Hepatocyte (in vitro differentiated cells): ENCODE measurements around the gene AGRP.

Source experiments
- CTCF ChIP-seq: fragments of 200-600 bp; sonication (generic); IDR thresholded peaks from 2 replicates; pipeline ENCODE4 v1.5.1; 2016; ENCODE audit warnings: antibody characterized with exemption, mild to moderate bottlenecking; ENCODE audit not compliant: poor library complexity
- EZH2 ChIP-seq: fragments of 200-600 bp; sonication (generic); IDR thresholded peaks from 2 replicates; pipeline ENCODE4 v1.6.1; 2016; ENCODE audit warnings: antibody characterized with exemption, mild to moderate bottlenecking, borderline replicate concordance
- EZH2phosphoT487 ChIP-seq: fragments of 200-600 bp; sonication (generic); IDR thresholded peaks from one replicate; pipeline ENCODE4 v1.6.1; 2018; ENCODE audit warnings: antibody characterized with exemption, mild to moderate bottlenecking, low read depth, moderate library complexity; ENCODE audit not compliant: unreplicated experiment, severe bottlenecking

DNA sequence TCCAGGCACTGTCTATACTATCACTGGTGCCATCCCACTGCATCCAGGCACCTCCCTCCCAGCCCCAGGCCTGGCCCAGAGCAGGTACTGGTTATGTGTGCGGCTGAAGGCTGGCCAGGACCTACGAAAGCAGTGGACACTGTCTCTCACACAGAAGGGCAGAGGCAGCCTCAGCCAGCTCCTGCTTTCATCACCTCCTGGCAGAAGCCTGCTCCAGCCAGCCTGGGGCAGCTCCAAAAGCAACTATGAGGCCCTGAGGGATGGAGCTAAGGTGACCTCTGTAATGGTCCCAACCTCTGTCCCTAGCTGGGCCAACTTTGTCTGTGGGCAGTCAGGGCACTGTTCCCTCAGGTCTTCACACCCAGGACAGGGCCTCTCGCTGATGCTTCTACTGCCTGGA, 33.6 kb downstream of the AGRP start:
- TF ChIP-seq CTCF (no peak), EZH2 (no peak), EZH2phosphoT487 (no peak)
